ENCODE data around the gene POLDIP2. TPM values are rescaled to one million over a fixed set of nuclear protein-coding genes. Genes with fewer than 3 reads are reported as not detected.

The POLDIP2 gene
- total RNA-seq, 1 experiment from 2014 or later: 105 TPM

DNA sequence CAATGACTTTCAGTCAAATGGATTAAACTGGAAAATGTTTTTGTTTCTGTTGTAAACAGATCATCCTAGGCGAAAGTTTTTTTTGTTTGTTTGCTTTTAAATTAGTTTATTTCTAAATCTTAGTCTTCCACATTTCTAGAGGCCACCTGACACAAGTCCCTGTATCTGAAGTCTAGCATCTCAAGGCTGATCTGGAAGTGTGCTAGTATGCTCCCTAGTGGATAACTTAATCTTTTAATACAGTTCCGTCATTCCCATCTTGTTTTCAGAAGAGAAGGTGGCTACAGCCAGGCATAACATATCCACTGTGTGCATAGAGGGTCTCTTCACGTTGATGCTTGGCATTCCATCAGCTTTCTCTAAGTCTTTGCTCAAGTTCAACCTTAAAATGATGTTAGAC lies 29.6 kb downstream of the POLDIP2 start:
- CTCF ChIA-PET: interaction anchor here (0.6 to 2.3 kb wide), 5 partner anchors 9 to 523 kb away, joined by 4 to 14 read pairs (median 5); no protein-coding TSS in a partner anchor
- TF ChIP-seq CTCF (IDR thresholded peaks at IDR 0.05; ENCODE audit: unreplicated experiment): no peak
- BruUV-seq (replicated peaks): TSS peak; percentile 28
- intact Hi-C loops (cut with micrococcal nuclease): loop anchor here (5.0 kb wide), 1 partner anchor 320 kb away; no protein-coding TSS in a partner anchor
- peaks cover 10% of the 10 kb centered on the region for H3K4me1 Mint-ChIP-seq (ENCODE audit: insufficient read depth, unreplicated experiment)
- H3K27me3 Mint-ChIP-seq (ENCODE audit: insufficient read depth, unreplicated experiment): no peaks in the 10 kb centered on the region
- POLR2A ChIA-PET: no interaction called here
- DNase-seq (ENCODE audit: unreplicated experiment): no peak
- H3K27ac Mint-ChIP-seq (ENCODE audit: low read depth, unreplicated experiment): no peak overlapping the region
- no peaks in the 10 kb centered on the region for H3K9me3 Mint-ChIP-seq (ENCODE audit: unreplicated experiment)
- H3K36me3 Mint-ChIP-seq (ENCODE audit: insufficient read depth, unreplicated experiment): peaks cover 54% of the 10 kb centered on the region
- no peak overlapping the region for H3K4me3 Mint-ChIP-seq (ENCODE audit: unreplicated experiment)

- intact Hi-C loops (cut with micrococcal nuclease): loop anchor here (5.0 kb wide), 1 partner anchor 320 kb away; no protein-coding TSS in a partner anchor
- ChIA-PET POLR2A (interaction anchor here (2.1 kb wide), 1 partner anchor 8 kb away, joined by 14 read pairs; the partner anchor contains the start of genes IFT20 and TNFAIP1), CTCF (interaction anchor here (1.0 to 2.3 kb wide), 2 partner anchors 87 to 88 kb away, joined by 3 to 14 read pairs; no protein-coding TSS in a partner anchor)
- no TSS peak for BruUV-seq (replicated peaks)
- Mint-ChIP-seq H3K27me3 (ENCODE audit: insufficient read depth, unreplicated experiment) (no peaks in the 10 kb centered on the region), H3K4me3 (ENCODE audit: unreplicated experiment) (no peak overlapping the region), H3K36me3 (ENCODE audit: insufficient read depth, unreplicated experiment) (peaks cover 54% of the 10 kb centered on the region), H3K27ac (ENCODE audit: low read depth, unreplicated experiment) (no peak overlapping the region), H3K4me1 (ENCODE audit: insufficient read depth, unreplicated experiment) (peaks cover 9% of the 10 kb centered on the region), H3K9me3 (ENCODE audit: unreplicated experiment) (no peaks in the 10 kb centered on the region)
- no peak for DNase-seq (ENCODE audit: unreplicated experiment)
- TF ChIP-seq CTCF (IDR thresholded peaks at IDR 0.05; ENCODE audit: unreplicated experiment): no peak
These were observed 30.2 kb downstream of the POLDIP2 start for GRCh38 chr17:28327031-28327607.

DNA sequence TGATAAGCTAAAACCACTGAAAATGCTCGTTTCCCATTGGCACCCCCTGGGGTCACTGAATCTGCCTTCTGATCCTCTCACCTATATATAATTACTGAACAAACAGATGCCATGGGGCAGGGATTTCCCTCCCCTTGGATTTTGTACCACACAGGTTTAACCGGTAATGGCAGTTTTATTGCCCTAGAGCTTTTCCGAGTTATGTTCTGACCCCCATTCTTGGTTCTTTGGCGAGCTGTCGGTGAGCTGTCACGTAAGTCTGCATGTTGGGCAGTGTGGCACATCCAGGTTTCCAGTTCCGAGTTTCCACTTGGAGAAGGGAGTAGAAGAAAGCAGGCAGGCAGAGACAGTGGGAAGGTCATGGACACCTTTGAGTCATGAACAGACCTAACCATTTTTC lies 31.2 kb downstream of the POLDIP2 start:
- CTCF ChIA-PET: interaction anchor here (0.5 to 1.5 kb wide), 5 partner anchors 10 to 98 kb away, joined by 3 to 6 read pairs (median 3); partner anchors contain the start of gene TNFAIP1
- POLR2A ChIA-PET: interaction anchor here (0.6 to 2.1 kb wide), 3 partner anchors 9 to 87 kb away, joined by 3 to 14 read pairs (median 4); partner anchors contain the start of genes IFT20 and TNFAIP1
- no peaks in the 10 kb centered on the region for H3K27me3 Mint-ChIP-seq (ENCODE audit: insufficient read depth, unreplicated experiment)

More for the DNA sequence above, 31.2 kb downstream of the POLDIP2 start:
- peaks cover 14% of the 10 kb centered on the region for H3K4me1 Mint-ChIP-seq (ENCODE audit: insufficient read depth, unreplicated experiment)
- intact Hi-C loops (cut with micrococcal nuclease): loop anchor here (5.0 kb wide), 1 partner anchor 319 kb away; no protein-coding TSS in a partner anchor
- DNase-seq (ENCODE audit: unreplicated experiment): no peak
- no TSS peak for BruUV-seq (replicated peaks)
- H3K4me3 Mint-ChIP-seq (ENCODE audit: unreplicated experiment): no peak overlapping the region
- no peaks in the 10 kb centered on the region for H3K9me3 Mint-ChIP-seq (ENCODE audit: unreplicated experiment)
- H3K27ac Mint-ChIP-seq (ENCODE audit: low read depth, unreplicated experiment): no peak overlapping the region
- peaks cover 50% of the 10 kb centered on the region for H3K36me3 Mint-ChIP-seq (ENCODE audit: insufficient read depth, unreplicated experiment)
- no peak for TF ChIP-seq CTCF (IDR thresholded peaks at IDR 0.05; ENCODE audit: unreplicated experiment)
